HL-60 (cell line): Measurements from ENCODE around the gene UBE2D1.

Source experiments
- DNase-seq, 2 experiments: peaks; one replicate each; pipeline ENCODE4 v3.0.0-alpha.2; 2010 to 2020; ENCODE audit warnings: low read depth in 1 of 2, low spot score in 1 of 2
- H3K27ac ChIP-seq: fragments of 250-450 bp; sonication (Bioruptor Pico); replicated peaks from 2 replicates; pipeline ENCODE4 v1.5.1; 2020; ENCODE audit warnings: mild to moderate bottlenecking, moderate library complexity
- H3K27me3 ChIP-seq: fragments of 250-450 bp; sonication (Bioruptor Pico); 2 replicates; pipeline ENCODE4 v1.5.1; 2021; ENCODE audit warnings: mild to moderate bottlenecking, moderate library complexity; ENCODE audit not compliant: insufficient read depth, poor library complexity, severe bottlenecking
- H3K4me3 ChIP-seq: replicated peaks from 2 replicates; pipeline ENCODE4 v1.5.1; 2011; ENCODE audit warnings: mild to moderate bottlenecking, control low read depth, low read length; ENCODE audit not compliant: insufficient read depth
- CTCF ChIP-seq: IDR thresholded peaks from one replicate; pipeline ENCODE4 v1.5.1; 2011; ENCODE audit warnings: low read length, control low read depth, inconsistent platforms; ENCODE audit not compliant: insufficient read depth
- GABPA ChIP-seq: IDR thresholded peaks from 2 replicates; pipeline ENCODE4 v1.6.1; 2012; ENCODE audit warnings: low read depth
- POLR2AphosphoS5 ChIP-seq: IDR thresholded peaks from 2 replicates; pipeline ENCODE4 v1.6.1; 2012; ENCODE audit warnings: low read depth
- SPI1 ChIP-seq: IDR thresholded peaks from 2 replicates; pipeline ENCODE4 v1.6.1; 2012; ENCODE audit warnings: low read depth, mild to moderate bottlenecking, borderline replicate concordance
- TF ChIP-seq, protein P1 (sequence below): IDR thresholded peaks from 2 replicates; pipeline ENCODE4 v1.6.1; 2012; ENCODE audit warnings: low read depth; ENCODE audit not compliant: insufficient replicate concordance

UBE2D1 gene

DNA sequence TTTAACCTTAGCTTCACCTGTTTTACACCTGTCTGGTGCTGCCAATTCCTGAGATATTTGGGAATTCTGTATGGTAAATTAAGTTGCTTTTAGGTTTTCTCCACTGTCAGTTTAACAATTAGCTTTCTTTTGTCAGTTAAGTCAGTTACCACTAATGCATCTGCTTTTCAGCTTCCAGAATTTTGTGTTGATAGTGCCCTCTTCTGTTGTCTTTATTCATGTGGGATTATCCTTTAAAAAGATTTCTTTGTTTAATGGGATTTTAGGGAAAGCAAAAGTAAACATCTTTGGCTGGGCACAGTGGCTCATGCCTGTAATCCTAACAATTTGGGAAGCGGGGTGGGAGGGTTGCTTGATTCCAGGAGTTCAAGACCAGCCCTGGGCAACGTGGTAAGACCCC is 58.5 kb downstream of the UBE2D1 start:
- no peak for TF ChIP-seq POLR2AphosphoS5
- TF ChIP-seq SPI1, result no peak
- TF ChIP-seq, protein P1, sequence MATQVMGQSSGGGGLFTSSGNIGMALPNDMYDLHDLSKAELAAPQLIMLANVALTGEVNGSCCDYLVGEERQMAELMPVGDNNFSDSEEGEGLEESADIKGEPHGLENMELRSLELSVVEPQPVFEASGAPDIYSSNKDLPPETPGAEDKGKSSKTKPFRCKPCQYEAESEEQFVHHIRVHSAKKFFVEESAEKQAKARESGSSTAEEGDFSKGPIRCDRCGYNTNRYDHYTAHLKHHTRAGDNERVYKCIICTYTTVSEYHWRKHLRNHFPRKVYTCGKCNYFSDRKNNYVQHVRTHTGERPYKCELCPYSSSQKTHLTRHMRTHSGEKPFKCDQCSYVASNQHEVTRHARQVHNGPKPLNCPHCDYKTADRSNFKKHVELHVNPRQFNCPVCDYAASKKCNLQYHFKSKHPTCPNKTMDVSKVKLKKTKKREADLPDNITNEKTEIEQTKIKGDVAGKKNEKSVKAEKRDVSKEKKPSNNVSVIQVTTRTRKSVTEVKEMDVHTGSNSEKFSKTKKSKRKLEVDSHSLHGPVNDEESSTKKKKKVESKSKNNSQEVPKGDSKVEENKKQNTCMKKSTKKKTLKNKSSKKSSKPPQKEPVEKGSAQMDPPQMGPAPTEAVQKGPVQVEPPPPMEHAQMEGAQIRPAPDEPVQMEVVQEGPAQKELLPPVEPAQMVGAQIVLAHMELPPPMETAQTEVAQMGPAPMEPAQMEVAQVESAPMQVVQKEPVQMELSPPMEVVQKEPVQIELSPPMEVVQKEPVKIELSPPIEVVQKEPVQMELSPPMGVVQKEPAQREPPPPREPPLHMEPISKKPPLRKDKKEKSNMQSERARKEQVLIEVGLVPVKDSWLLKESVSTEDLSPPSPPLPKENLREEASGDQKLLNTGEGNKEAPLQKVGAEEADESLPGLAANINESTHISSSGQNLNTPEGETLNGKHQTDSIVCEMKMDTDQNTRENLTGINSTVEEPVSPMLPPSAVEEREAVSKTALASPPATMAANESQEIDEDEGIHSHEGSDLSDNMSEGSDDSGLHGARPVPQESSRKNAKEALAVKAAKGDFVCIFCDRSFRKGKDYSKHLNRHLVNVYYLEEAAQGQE, result no peak
- no peak for TF ChIP-seq GABPA
- H3K4me3 ChIP-seq, result no peak overlapping the region
- H3K27me3 ChIP-seq, result no peaks in the 10 kb centered on the region
- H3K27ac ChIP-seq, result no peak overlapping the region
- DNase-seq, result no peak

- H3K27me3 ChIP-seq, result no peaks in the 10 kb centered on the region
- no peak overlapping the region for H3K4me3 ChIP-seq
- no peak overlapping the region for H3K27ac ChIP-seq
- TF ChIP-seq GABPA (no peak), POLR2AphosphoS5 (no peak), CTCF (no peak), SPI1 (no peak)
- TF ChIP-seq, protein P1, result no peak
- no peak for DNase-seq
These were observed 59.7 kb downstream of the UBE2D1 start for GRCh38 chr10:58394471-58394870.

GRCh38 chr10:58396057-58396456 is 61.3 kb downstream of the UBE2D1 start:
- no peaks in the 10 kb centered on the region for H3K27me3 ChIP-seq
- H3K27ac ChIP-seq, result no peak overlapping the region
- TF ChIP-seq POLR2AphosphoS5 (no peak), CTCF (no peak), GABPA (no peak), SPI1 (no peak)
- no peak overlapping the region for H3K4me3 ChIP-seq
- no peak for DNase-seq

GRCh38 chr10:58397830-58398229 is 63.0 kb downstream of the UBE2D1 start:
- DNase-seq, result no peak
- no peak overlapping the region for H3K4me3 ChIP-seq
- TF ChIP-seq GABPA (no peak), SPI1 (no peak), CTCF (no peak), POLR2AphosphoS5 (no peak)
- TF ChIP-seq, protein P1, result no peak

More at GRCh38 chr10:58397830-58398229, 63.0 kb downstream of the UBE2D1 start:
- no peaks in the 10 kb centered on the region for H3K27me3 ChIP-seq
- no peak overlapping the region for H3K27ac ChIP-seq
